HG03439 (cell line): Measurements from ENCODE around the gene SLC22A17.
"Not testable (repeated sequence)": the region's sequence is repeated elsewhere in the genome, so short reads cannot be mapped to it uniquely, and the experiment has no call there.

Source experiments
- ATAC-seq: cut with Tn5 transposase; IDR thresholded peaks from one replicate; pipeline ENCODE4 v1.9.1; 2021; ENCODE audit warnings: mild to moderate bottlenecking, moderate library complexity; ENCODE audit not compliant: unreplicated experiment

Gene SLC22A17

DNA sequence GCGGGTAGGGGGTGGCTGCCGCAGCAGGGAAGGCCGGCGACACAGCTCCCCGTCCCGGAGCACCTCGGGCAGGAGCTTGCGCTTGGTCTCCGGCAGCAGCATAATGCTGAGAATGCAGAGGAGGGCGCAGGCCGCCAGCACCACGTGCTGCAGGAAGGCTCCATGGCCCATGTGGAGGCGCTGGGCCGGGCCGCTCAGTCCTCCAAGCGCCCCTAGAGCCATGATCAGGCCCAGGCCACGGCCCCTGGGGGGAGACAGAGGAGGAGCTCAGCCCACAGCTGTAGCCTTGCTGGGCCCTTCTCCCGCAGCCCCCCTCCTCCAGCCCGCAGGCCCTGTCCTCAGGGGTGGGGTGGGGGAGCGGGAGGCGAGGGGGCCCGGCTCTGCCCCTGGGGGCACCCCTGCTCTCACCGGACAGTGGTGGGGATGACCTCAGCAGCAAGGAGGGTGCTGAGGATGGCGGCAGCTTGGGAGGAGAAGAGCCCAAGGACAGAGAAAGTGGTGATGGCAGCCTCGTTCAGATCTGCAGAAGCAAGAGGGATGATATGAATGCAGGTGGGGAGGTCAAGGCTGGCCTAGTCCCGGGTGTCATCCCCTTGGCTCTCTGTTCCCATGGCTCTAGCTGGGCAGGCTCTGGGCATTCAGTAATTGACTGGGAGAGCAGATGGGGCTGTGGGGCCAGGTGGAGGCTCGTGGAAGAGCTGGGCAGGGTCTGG, 5.8 kb downstream of the SLC22A17 start:
- ATAC-seq, result no peak

DNA sequence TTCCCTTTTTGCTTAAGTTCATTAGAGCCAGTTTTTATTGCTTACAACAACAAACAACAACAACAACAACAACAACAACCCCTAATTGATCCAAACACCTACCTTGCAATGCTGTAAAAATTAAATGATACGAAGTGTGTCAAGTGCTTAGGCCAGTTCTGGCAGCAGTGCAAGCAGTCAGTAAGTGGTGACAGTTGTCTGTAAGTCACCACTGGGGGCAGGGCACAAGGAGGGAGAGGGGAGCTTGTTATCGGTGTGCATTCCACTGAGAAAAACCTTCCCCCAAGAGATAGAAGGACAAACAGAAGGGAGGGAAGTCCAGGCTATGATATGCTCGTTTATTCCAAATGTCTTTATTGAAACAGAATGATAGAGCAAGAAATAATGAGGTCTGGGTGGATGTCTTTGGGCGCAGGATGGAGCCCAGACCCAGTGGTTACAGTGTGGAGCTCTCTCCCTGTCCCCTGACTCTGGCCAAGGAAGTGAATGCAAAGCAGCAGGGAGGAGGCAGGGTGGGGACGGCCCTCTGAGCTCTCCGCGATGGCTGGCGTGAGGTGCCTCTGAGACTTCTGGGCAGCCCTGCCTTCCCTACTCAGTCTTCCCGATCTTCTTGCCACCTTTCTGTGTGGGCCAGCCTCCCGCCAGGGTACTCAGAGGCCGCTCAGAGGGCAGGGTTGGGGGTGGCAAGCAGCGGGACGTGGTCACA, 6.5 kb downstream of the SLC22A17 start:
- no peak for ATAC-seq

DNA sequence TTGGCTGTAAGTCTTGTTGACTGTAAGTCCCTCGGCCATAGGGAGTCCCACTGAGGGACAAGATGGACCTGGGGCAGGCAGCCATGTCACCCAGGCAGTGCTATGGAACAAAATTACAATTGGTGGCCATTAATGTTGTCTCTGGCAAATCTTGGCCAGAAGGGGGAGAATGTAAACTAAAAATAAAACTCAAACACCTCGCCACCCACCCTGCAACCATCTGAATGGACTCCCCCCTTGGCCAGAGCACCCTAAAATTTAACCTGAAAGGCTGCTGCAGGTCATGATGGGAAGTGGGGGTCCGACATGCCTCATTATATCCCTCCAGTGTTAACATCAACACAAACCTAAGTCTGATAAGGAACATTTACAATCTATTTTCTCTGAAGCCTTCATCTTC, 8.2 kb downstream of the SLC22A17 start:
- ATAC-seq, result no peak

DNA sequence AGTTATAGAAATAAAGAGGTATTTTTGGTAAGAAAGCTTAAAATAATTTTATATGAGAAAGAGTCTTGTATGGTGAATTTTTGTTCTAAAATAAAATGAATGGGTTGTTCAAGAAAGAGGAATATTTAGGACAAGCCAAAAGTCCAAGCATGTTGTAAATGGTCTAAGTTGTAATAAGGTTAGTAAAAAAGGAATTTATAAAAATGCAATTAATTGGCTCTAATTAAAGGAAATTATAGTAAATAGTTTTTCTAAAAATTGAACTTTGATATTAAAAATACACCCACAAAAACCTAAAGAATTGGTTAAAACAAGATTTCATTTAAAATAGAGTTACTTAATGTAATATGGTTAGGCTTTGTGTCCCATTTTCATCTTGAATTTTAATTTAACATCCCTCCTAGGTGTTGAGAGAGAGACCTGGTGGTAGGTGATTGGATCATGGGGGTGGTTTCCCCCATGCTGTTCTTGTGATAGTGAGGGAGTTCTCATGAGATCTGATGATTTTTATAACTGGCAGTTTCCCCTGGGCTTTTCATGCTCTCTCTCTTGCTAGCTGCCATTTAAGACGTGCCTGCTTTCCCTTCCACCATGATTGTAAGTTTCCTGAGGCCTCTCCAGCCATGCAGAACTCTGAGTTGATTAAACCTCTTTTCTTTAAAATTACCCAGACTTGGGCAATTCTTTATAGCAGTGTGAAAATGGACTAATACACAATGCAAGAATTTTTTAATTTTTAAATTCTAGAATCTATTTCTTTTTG, 13.0 kb downstream of the SLC22A17 start:
- no peak for ATAC-seq

DNA sequence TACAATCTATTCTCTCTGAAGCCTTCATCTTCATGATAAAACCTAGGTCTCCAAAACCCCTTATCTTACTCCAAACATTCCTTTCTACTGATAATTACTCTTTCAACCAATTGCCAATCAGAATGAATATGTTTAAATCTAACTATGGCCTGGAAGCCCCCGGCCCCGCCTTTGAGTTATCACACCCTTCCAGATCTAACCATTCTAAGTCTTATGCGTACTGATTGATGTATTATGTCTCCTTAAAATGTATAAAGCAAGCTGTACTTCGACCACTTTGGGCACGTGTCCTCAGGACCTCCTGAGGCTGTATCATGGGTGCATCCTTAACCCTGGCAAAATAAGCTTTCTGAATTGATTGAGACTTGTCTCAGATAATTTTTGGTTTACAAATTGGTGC, 17.1 kb downstream of the SLC22A17 start:
- no peak for ATAC-seq

DNA sequence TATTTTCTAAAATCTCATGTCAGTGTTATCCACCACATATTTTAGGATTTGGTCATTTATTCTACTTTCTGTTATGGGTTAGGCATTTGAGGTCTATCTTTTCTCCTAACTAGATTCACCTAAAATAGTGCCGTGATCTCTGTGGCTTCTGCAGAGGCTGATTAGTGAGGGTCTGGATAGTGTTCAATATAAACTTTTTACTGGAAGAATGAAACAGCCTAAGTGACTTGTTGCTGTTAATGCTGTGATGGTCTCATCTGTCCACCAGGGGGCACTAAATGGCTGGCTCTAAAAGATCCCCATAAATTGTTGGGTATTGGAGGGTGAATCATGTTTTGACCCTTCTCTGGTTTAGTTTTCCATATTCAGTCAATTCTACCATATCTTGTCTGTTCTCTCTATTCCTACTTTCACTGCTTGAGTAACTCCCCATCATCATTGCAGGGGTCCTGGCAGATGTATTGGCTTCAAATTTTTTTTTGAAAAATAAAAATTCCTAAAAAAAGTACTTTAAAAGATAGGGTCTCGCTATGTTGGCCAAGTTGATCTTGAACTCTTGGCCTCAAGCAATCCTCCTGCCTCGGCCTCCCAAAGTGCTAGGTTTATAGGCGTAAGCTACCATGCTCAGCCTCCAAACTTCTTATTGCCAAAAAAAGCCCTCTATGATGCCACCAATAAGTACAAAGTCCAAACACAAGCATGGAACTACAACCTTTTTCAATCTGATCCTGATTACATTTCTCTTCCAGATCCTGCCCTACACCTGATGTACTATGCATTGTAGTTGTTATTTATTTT, 24.5 kb downstream of the SLC22A17 start:
- ATAC-seq, result peak; percentile 61

DNA sequence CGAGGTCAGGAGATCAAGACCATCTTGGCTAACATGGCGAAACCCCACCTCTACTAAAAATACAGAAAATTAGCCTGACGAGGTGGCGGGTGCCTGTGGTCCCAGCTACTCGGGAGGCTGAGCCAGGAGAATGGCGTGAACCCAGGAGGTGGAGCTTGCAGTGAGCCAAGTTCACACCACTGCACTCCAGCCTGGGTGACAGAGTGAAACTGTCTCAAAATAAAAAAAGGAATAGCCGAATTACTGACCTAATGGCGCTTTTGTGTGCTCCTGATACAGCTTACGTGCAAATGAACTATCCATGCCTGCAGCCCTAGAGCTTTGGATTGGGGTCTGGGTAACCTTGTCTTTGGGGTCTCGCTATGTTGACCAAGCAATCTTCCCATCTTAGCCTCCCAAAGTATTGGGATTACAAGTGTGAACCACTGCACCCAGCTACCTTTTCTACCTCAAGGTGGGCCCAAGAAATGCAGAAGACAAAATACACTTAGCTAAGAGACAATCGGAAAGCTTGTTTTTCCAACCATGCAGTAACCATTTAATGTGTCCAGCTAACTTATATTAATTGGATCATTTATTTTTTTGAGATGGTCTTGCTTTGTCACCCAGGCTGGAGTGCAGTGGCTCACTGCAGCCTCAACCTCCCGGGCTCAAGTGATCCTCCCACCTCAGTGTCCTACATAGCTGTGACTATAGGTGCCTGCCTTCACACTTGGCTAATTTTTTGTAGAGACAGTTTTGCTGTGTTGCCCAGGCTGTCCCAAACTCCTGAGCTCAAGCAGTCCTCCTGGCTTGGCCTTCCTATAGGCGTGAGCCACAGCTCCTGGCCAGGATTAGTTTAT, 26.0 kb downstream of the SLC22A17 start:
- ATAC-seq, result no peak

DNA sequence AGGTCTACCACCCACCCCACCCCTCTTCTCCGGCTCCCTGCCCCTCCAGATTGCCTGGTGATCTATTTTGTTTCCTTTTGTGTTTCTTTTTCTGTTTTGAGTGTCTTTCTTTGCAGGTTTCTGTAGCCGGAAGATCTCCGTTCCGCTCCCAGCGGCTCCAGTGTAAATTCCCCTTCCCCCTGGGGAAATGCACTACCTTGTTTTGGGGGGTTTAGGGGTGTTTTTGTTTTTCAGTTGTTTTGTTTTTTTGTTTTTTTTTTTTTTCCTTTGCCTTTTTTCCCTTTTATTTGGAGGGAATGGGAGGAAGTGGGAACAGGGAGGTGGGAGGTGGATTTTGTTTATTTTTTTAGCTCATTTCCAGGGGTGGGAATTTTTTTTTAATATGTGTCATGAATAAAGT, 26.9 kb downstream of the SLC22A17 start:
- ATAC-seq, result not testable (repeated sequence)

DNA sequence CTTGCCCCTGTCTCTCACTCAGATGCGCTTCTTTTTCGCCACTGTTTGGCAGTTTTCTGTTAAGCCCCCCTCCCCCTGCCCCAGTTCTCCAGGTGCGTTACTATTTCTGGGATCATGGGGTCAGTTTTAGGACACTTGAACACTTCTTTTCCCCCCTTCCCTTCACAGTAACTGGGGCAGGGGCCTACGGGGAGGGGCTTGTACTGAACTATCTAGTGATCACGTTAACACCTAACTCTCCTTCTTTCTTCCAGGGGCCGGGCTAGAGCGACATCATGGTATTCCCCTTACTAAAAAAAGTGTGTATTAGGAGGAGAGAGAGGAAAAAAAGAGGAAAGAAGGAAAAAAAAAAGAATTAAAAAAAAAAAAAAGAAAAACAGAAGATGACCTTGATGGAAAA, 27.7 kb downstream of the SLC22A17 start:
- no peak for ATAC-seq

DNA sequence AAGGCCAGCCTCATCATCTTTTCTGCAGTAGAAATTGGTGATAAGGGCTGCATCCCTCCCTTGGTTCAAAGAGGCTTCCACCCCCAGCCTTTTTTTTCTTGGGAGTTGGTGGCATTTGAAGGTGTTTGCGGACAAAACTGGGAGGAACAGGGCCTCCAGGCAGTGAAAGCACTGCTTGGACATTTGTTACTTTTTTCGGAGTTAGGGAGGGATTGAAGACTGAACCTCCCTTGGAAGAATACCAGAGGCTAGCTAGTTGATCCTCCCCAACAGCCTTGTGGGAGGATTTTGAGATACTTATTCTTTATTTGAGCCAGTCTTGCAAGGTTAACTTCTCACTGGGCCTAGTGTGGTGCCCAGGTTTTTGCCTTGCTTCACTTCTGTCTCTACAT, 28.2 kb downstream of the SLC22A17 start:
- no peak for ATAC-seq

DNA sequence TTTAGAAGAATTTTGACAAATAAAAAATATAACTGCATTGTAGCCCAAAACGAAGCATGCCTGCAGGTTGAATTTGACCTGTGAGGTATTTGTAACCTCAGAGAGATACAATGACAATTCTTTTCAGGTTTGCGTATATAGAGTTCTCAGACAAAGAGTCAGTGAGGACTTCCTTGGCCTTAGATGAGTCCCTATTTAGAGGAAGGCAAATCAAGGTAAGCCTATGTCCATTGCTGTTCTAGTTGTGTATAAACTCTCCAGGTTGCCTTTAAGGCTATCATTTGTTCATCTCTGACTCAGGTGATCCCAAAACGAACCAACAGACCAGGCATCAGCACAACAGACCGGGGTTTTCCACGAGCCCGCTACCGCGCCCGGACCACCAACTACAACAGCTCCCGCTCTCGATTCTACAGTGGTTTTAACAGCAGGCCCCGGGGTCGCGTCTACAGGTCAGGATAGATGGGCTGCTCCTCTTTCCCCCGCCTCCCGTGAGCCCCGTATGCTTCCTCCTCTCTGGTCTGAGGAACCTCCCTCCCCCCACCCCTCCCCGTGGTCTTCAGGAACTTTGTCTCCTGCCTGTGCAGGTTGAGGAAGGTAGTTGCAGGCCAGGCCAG, 28.7 kb downstream of the SLC22A17 start:
- no peak for ATAC-seq

DNA sequence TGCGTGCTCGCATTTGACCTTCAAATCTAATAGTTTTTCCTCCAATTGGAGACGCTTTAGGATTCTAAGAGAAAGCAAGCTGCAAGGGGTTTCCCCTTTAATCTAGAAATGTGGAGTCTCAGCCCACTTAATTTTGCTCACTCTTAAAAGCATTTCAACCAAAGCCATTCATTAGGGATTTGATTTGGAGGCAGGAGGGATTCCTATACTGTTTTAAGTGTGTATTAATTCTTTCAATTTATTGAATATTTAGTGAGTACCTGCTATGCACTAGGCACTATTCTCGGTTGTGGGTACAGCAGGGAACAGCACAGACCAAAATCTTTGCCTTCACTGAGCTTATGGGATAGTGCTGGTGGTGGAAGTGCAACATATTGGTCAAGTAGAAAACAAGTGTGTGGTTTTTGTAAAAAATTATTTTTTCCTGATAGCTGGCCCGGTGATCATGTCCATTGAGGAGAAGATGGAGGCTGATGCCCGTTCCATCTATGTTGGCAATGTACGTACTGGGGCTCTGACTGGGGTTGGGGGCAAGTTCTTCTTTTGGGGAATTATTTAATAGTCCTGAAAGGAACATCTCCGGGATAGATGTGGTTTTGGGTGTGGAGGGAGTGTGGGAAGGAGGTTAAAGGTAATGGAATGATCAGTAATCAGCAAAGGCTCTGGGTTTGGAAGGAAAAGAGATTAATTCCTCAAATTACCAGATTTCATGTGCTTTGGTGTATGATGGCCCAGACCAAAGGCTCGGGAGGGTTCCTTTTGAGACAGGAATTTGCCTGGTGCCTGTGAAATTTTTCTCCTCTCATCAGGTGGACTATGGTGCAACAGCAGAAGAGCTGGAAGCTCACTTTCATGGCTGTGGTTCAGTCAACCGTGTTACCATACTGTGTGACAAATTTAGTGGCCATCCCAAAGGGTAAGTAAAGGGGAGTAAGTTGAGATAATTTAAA, 29.8 kb downstream of the SLC22A17 start:
- ATAC-seq, result no peak

DNA sequence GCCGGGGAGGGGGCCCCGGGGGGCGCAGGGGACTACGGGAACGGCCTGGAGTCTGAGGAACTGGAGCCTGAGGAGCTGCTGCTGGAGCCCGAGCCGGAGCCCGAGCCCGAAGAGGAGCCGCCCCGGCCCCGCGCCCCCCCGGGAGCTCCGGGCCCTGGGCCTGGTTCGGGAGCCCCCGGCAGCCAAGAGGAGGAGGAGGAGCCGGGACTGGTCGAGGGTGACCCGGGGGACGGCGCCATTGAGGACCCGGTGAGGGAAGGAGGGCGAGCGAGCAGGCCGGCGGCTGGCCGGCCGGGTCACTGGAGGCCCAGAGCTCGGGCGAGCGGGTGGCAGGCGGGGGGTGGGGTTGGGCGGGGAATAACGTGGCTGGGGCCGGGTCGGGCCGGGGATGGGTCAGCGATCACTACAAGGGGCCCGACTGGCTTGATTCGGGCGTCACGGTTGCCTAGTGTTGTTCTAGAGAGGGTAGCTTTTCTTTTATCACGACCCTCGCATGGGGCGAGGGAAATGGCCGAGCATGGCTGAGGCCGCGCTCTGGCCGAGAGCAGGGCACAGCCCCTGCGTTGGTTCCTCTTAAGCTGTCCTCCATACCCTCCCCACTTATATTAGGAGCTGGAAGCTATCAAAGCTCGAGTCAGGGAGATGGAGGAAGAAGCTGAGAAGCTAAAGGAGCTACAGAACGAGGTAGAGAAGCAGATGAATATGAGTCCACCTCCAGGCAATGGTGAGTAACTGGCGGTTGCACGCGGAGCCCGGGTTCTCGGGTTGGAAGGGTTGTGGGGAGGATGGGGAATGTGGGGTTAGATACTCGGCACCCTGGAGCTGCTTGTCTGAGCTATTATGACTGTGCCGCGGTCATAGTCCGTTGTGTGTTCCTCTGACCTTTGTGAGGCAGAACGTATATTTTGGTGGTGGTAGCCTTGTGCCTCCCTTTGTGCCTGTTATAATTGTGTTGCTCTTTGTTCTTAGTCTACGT, 30.8 kb downstream of the SLC22A17 start:
- peak; percentile 14 for ATAC-seq

DNA sequence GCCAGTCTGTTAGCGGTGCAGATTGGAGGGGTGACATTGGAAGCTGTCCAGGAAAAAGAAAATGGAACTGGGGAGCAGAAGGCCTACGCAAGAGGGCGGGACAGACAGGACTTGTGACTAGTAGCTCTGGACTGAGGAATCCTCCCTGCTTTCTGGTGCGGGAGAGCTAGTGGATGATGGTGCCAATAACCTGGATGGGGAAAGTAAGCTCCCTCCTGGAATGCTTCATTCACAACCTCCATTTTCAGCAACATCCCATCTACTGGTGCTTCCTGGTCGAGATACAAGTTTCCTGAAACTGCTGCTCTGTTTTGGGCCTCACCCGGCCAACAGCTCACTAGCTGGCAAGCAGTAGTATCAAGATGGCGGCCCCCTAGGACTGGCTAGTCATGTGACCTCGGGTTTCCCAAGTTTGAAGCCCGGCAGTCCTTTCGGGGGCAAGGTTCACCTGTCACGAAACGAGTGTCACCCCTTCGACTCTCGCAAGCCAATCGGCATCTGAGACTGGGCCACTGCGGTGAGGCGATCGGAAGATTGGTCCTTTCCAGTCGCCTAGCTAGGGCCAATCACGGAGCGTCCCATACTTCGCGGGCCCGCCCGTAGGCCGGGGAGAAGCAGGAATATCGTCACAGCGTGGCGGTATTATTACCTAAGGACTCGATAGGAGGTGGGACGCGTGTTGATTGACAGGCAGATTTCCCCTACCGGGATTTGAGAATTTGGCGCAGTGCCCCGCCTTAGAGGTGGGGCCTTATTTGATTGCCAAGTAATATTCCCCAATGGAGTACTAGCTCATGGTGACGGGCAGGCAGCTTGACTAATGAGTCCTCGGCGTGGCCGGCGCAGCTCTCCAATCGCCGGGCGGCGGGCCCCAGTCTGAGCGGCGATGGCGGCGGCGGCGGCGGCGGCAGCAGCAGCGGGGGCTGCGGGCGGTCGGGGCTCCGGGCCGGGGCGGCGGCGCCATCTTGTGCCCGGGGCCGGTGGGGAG, 31.8 kb downstream of the SLC22A17 start, which contains the start of gene PABPN1:
TSS of gene PABPN1 (plus strand) at position 874 of the 988 bp plus-strand sequence. CDS start at position 887, 13 bp downstream.
- peak; percentile 94 for ATAC-seq

DNA sequence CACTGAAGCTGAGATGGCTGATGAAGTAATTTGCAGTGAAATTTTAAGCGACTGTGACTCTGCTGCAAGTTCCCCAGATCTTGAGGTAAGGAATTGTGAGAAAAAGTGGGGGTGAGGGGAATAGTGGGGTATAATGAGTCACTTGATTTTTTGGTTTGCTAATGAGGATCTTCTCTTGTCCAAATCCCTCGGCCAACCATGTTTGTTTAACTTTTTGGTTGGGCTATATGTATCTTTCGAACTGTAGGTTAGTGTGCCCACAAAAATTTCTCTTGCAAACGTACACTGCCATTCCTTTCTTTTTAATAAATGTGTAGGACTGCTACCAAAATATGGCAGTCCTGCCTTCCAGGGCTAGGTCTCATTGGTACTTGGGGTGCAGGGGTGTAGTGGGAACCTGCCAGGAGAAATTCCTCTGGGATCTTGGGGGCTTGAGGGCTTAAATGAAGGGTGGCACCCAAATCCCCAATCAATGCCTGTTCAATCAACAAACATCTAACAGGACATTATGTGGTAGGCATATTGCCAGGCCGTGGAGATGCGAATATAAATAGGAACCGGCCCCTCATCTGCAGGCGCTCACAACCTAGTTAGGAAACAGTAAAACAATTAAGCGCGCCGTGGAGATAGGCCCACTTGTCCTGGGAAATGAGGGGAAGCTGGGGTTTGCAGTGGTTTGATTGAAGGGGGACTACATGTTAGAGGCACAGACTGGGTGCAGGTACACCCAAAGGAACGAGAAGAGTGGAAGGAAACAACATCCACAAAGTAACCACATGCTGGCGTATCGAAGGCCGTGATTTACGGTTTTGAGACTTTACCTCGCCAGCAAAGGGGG, 32.7 kb downstream of the SLC22A17 start:
- no peak for ATAC-seq
